Caki2 (cell line): ENCODE measurements around the gene RBM8A. TPM values are rescaled to one million over a fixed set of nuclear protein-coding genes. Genes with fewer than 3 reads are reported as not detected.

Experiments
- DNase-seq: peaks from one replicate; pipeline ENCODE4 v3.0.0-alpha.2; 2015; ENCODE audit warnings: low read depth
- in situ Hi-C: cut with HindIII; loops from 2 replicates; pipeline ENCODE4 v1.10.0; 2016; ENCODE audit warnings: low sequenced_read_pairs, low pct_unique_long_range_greater_than_20kb, mixed read lengths
- total RNA-seq: library from RNA; depleted of rRNA; stranded (reverse); fragments of >200 nt; shearing (Covaris generic); gene quantifications from 2 replicates; pipeline ENCODE4 v1.2.3, GENCODE V29; 2014; ENCODE audit warnings: low replicate concordance; rRNA removed

Gene RBM8A
- total RNA-seq, 1 experiment from 2014 or later, result 82.0 TPM

DNA sequence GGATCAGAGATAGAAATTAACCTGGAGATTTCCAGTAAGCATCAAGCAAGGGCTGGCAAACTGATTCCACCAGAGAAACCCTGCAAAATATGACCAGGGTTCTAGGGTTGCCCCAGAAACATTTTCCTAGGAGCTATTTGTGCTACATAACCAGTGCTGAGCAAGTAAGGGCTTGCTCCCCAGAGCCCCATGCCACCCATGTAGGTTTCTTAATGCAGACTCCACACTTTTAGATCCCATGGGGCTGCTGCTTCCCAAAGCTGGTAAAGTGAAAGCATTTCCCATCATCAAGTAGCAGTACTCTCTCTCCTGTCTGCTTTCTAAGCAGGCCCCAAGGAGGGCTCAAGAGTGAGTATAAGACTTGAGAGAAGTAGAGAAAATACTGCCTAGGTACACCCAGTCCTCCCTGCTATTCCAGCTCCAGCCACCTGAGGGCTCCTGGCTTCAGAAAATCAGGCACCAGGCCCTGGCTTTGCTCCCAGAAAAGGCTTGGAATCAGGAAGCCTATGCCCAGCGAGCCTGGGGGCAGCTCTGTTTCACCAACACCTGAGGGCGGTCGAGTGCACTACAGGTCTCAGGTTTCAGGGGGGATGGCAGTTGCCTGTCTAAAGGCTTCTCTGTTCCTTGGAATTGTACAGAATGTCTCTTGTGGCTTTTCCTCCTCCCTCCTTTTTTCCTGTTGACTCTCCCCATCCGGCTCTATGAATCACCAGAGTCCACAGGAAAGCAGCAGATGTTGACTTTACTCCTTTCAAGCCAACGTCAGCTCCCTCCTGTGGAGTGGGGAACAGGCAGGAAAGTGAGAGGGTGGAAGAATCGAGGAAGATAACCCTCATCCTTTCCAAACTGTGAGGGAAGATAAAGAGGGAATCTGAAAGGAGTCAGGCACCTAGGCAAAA is 35.4 kb downstream of the RBM8A start:
- peak; percentile 99 for DNase-seq
- in situ Hi-C loops, result no loop called here

DNA sequence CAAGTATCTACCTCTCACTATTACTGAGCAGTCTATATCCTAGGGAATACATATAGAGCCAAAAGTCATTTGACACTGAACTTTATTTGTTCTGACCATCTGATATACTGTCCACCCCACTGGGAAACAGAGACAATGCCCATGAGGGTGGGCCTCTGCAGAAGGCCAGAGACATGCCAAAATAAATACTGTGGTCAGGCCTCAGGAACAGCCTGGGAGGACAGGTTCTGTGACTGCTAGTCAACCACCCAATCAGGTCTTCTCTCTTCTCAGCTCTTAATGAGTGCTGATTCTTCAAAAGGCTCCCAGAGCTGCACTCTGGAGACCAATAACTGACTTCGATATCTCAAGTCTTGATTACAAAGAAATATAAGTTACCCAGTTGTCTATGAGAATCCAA is 36.1 kb downstream of the RBM8A start:
- peak; percentile 14 for DNase-seq
- in situ Hi-C loops, result no loop called here

DNA sequence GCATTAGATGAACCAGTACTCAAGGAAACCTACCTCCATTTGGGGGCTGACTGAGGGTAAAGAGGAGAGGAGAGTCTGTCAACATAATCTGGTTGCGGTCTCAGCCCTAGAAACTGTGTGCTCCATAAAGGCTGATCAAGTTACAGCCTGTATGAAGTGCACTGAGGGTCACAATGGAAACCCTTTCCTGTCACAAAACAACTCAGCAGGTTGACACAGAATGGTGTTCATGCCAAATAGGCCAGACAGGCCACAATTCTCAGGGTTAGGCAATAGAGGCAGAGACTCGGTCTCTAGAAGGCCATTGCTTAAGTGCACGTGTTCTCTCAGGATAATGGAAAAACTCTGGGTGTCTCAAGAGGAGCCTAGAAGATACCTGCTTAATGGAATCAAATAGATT is 37.6 kb downstream of the RBM8A start:
- in situ Hi-C loops, result no loop called here
- no peak for DNase-seq

DNA sequence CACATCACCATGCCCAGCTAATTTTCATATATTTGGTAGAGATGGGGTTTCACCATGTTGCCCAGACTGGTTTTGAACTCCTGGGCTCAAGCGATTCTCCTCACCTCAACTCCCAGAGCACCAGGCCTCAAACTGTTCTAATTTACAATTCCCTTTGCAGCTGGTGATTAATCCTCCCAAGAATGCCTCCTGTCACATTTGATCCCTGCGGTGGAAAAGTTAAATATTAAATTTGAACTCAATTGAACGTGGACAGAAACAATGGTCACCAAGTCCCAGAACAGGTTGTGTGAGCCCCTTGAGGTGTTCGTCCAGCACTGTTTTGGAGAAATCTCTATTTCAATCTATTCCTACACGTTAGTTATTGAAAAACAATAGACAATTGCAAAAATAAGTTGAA is 39.7 kb downstream of the RBM8A start:
- peak; percentile 60 for DNase-seq
- in situ Hi-C loops, result no loop called here

DNA sequence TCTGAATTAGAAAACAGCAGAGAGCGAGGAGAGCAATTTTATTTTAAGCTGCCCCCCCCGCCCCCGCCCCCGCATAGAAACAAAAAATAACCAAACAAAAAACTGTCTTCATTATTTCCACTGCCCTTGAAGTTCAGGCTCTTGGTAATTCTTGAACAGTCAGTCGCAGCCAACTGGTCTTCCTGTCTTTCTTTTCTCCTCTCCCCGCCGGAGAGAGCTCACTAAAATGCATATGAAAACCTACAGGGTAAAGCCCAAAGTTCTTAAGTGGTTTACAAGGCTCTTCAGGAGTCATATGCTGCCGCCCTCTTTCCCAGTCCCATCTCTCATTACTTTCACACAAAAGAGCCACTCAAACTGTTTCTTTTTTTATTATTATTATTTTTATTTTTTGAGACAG is 40.5 kb downstream of the RBM8A start:
- DNase-seq, result no peak
- in situ Hi-C loops, result no loop called here

DNA sequence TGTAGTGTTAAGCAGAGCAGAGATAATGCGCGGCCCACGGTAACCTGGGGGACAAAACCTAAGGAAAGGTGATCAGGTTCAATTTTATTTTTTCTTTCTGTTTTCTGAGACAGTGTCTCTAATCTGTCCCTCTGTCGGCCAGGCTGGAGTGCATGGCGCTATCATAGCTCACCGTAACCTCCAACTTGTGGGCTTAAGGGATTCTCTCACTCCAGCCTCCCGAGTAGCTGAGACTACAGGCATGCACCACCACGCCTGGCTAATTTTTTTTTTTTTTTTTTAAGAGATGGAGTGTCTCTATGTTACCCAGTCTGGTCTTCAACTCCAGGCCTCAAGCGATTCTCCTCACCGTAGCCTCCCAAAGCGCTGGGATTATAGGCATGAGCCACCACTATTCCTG is 40.9 kb downstream of the RBM8A start:
- no peak for DNase-seq
- in situ Hi-C loops, result no loop called here

DNA sequence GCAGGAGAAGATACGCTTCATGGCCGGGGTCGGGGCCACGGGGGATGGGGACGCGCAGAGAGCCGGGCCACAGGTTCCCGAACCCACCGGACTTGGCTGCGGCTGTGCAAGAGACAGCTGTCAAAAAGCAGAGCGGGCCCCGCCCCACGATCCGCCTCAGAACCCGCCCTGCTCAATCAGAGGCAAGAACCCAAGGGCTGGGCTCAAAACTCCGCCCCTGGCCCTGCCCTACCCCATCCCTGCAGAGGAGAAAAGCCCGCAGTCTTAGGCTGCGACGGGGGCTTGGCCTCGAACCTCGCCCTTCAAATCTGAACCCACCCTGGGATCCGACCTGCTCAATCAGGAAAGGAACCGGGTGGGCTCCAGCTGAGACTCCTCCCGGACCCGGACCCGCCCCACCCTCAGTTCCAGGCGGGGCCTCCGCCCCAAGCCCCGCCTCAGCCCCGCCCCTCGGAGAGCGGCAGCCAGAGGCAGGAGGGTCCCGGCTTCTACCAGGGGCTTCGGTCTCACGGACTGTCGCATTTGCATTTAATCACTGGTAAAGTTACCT is 41.5 kb downstream of the RBM8A start, which contains the start of gene ANKRD35:
Gene ANKRD35 (minus strand): TSS at position 129 of the 550 bp plus-strand sequence. CDS start 108 bp downstream, at position 21.
- in situ Hi-C loops, result no loop called here
- peak; percentile 72 for DNase-seq

DNA sequence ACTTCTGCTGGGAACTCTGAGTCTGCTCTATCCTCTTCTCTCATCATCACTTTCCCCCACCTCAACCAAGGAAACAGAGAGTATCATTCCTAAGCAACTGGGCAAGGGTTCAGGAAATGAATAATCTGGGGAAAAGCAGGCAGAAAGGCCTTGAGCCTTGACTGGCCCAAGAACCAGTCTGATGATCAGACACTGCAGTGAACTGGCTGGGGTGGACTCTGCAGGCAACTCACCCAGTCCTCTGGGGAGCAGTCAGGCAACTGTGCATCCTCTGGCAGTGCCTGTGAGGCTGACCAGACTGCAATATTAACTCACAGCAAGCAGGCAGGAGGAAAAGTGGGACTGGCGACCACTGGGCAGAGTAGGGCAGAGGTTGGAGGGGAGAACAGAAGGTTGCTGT is 42.6 kb downstream of the RBM8A start:
- DNase-seq, result no peak
- in situ Hi-C loops, result no loop called here

DNA sequence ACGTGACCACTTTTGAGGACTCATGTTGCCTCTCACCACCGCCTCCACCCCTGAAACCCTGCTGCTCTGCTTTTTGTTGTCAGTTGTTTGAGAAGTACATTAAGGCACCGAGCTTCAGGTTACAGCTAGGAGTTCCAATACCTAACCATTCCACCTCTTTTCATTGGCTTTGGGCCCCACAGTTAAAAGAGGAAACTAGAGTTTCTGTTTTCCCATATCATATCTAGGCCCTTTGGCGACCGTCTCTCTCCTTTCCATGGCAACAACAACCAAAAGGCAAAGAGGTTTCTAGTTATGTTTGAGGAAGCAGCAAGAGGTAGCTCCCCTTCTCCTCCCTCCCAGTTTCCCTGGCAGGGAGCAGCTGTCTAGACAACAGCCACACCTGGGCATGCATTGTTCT is 47.5 kb downstream of the RBM8A start:
- in situ Hi-C loops, result no loop called here
- DNase-seq, result no peak

DNA sequence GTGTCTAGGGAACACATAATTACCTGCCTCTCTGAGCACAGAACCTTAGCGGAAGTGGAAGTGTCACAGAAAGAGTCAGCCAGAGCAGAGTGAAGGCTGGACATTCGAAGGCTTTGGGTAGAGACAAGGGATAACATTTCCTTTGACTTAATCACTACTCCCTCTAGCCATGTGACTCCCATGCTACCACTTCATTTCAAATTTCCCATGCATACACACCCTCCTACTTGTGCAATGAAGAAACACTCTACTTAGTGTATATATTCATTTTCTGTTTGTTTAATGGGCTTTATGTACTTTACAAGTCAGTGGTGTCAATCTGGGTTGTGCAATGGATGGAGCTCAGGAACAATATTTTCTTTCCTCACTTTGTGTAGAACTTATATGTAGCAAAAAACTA is 48.6 kb downstream of the RBM8A start:
- in situ Hi-C loops, result no loop called here
- DNase-seq, result no peak

DNA sequence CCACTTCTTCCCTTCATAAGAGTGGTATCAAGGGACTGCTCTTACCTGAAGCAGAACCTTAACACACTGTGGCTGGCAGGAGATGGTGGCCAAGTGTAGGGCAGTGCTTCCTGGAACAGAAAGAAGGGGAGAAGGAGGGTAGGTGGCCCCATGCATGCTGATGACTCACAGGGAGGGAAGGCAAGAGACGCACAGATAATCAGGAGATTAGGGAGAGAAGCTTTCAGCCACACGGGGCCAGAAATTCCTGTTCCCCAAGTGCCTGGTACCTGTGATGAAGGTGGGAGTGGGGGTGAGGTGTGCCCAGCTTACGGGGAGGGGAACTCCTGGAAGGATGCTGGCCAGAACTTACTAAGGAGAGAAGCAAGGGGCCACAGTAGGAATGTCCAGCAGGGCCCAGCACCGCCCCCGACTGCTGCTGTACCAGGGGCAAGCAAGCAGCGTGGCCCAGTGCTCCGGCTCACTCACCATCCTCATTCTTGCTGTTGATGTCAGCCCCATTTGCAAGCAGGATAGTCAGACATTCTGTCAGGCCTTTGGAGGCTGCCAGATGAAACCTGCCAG is 49.3 kb downstream of the RBM8A start:
- DNase-seq, result no peak
- in situ Hi-C loops, result no loop called here

DNA sequence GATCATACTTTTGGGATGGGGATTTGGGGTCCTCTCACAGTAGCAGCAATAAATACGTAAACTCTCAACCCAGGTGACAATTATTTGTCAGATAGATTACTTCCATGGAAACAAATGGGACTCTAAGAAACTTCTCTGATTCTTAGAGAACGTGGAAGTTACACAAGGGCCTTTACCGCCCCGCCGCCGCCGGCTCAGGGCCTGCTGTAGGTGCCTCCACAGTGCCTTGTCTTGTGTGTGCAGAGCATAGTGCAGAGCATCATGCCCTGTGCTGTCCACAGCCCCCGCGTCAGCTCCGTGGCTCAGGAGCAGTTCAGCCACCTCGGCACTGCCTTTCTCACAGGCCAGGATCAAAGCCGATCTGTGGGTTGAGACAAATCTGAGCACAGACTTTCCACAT is 52.6 kb downstream of the RBM8A start:
- in situ Hi-C loops, result no loop called here
- DNase-seq, result no peak

DNA sequence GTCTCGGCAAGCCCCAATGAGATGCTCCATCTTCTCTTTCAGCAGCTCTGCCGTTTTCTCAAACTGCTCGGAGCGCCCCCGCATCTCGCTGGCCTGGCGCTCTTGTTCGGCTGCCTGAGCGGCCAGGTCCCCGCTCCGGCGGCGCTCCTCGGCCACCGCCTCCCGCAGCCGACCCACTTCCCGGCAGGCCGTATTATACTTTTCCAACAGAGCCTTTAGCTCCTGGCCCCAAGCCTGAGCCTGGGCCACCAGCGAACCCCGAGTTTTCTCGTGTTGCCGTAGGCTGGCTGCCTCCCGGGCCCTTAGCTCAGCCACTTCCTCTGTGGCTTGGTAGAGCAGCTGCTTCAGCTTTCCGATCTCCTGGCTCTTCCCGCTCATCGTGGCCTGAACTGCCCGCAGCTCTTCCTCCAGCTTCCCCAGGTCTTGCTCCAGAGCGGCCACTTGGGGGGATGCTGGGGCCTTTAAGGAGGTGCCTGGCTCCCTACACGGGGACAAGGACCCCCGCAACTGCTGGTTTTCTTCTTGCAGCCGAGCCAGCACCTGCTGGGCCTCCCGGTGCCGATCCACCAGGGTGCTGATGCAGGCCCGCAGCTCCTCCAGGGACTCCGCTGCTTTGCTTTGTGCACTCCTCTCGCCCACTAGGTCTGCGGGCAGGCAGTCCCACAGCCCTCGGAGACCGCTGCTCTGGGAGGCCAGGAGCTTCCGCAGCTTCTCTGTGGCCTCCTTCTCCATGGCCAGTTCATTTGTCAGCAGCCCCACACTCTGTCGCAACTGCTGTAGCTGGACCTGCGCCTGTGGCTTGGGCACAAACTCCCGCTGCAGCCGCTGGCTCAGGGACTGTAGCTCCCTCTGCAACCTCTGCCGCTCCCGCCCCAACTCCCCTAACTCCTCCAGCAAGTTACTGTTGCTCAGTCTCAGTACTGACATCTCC is 55.0 kb downstream of the RBM8A start:
- in situ Hi-C loops, result no loop called here
- no peak for DNase-seq

Other genes starting within 250 kb of the RBM8A start
- 104 and 107 TPM in 2 replicates for gene PDZK1, start 220.1 kb downstream of the RBM8A start, total RNA-seq
- not detected in 2 replicates for gene CD160, start 208.0 kb downstream of the RBM8A start, total RNA-seq
- gene RNF115, start 103.4 kb downstream of the RBM8A start, total RNA-seq, result 13.1 and 14.5 TPM in 2 replicates
- gene POLR3C, start 103.3 kb downstream of the RBM8A start, total RNA-seq, result 13.9 and 24.8 TPM in 2 replicates
- gene NUDT17, start 81.9 kb downstream of the RBM8A start, total RNA-seq, result 5.1 and 9.9 TPM in 2 replicates
- gene PIAS3, start 68.4 kb downstream of the RBM8A start, total RNA-seq, result 5.0 and 8.1 TPM in 2 replicates
- not detected in 2 replicates for gene ANKRD35, start 41.6 kb downstream of the RBM8A start, total RNA-seq
- gene ITGA10, start 17.4 kb downstream of the RBM8A start, total RNA-seq, result not detected in 2 replicates
- gene PEX11B, start 8.8 kb downstream of the RBM8A start, total RNA-seq, result 23.9 and 36.0 TPM in 2 replicates
- gene LIX1L, start 30.5 kb upstream of the RBM8A start, total RNA-seq, result 19.8 and 26.9 TPM in 2 replicates
- 0.74 TPM in 1 of 2 replicates, not detected in the other for gene ANKRD34A, start 37.1 kb upstream of the RBM8A start, total RNA-seq
- gene POLR3GL, start 37.2 kb upstream of the RBM8A start, total RNA-seq, result 18.9 and 35.2 TPM in 2 replicates
- gene TXNIP, start 69.1 kb upstream of the RBM8A start, total RNA-seq, result 125 and 142 TPM in 2 replicates
- not detected in 2 replicates for gene HJV, start 94.3 kb upstream of the RBM8A start, total RNA-seq
- gene NBPF10, start 217.3 kb upstream of the RBM8A start, total RNA-seq, result 0.07 and 0.23 TPM in 2 replicates